K562 (cell line): Measurements from ENCODE around the gene PTOV1. TPM values are rescaled to one million over a fixed set of nuclear protein-coding genes. Genes with fewer than 3 reads are reported as not detected.

Experiments used
- ATAC-seq: fragments of 200-7000 bp; cut with Tn5 transposase; 3 replicates; pipeline ENCODE4 v1.9.1; 2020; ENCODE audit warnings: moderate library complexity
- BruUV-seq: library from RNA; stranded (reverse); fragments of 400-500 nt; replicated peaks from 2 replicates; lab custom pipeline; 2021; lab: Mats Ljungman, UMichigan
- CTCF ChIA-PET: fragments of 300-600 bp; formaldehyde crosslinking; extraction: SDS; loops from one replicate; lab custom pipeline; 2021; ENCODE audit warnings: low intra/inter-chr PET ratio; lab: Yijun Ruan, JAX
- POLR2A ChIA-PET: fragments of 300-600, 350-650 bp; sonication (Branson Sonifier 250); formaldehyde crosslinking; extraction: SDS; loops from one replicate; lab custom pipeline; 2021; ENCODE audit warnings: antibody characterized with exemption, inconsistent platforms; lab: Yijun Ruan, JAX
- DNase-seq, 4 experiments: peaks; one replicate each; pipeline versions ENCODE4 v3.0.0 to v3.0.0-alpha.2; 2011 to 2018; ENCODE audit warnings: low spot score in 3 of 4, mixed read lengths in 3 of 4; ENCODE audit errors: extremely low read depth in 1 of 4
- FAIRE-seq: peaks from 2 replicates; lab custom pipeline; 2011; peaks lifted over from hg19 to GRCh38; lab: Jason Lieb, UNC
- H2AFZ ChIP-seq: 2 replicates; pipeline ENCODE4 v1.6.0; 2011; ENCODE audit warnings: low read depth, low read length, control low read depth, inconsistent platforms
- H3K27ac ChIP-seq: fragments of 200-600 bp; 3 replicates; pipeline ENCODE4 v1.8.0; 2011; ENCODE audit warnings: low read depth, mild to moderate bottlenecking, control low read depth, inconsistent platforms, low read length, moderate library complexity, mixed read lengths; ENCODE audit errors: extremely low read depth
- H3K27me3 ChIP-seq, 2 experiments: fragments of 300-600 bp in 1 of 2; 2 replicates in 1 of 2; 3 replicates in 1 of 2; pipeline versions ENCODE4 v1.6.0 to v1.8.0; 2011; ENCODE audit warnings: inconsistent platforms in 2 of 2, low read length in 2 of 2, mild to moderate bottlenecking in 1 of 2, mixed read lengths in 1 of 2, moderate library complexity in 1 of 2; ENCODE audit not compliant: control insufficient read depth in 2 of 2, insufficient read depth in 2 of 2
- H3K36me3 ChIP-seq: fragments of 300-600 bp; 3 replicates; pipeline ENCODE4 v1.8.0; 2011; ENCODE audit warnings: mild to moderate bottlenecking, low read length, inconsistent platforms; ENCODE audit not compliant: control insufficient read depth, insufficient read depth
- H3K4me1 ChIP-seq, 2 experiments: fragments of 200-600 bp in 1 of 2; replicated peaks in 1 of 2; 2 replicates in 1 of 2; 3 replicates in 1 of 2; pipeline versions ENCODE4 v1.5.1 to v1.8.0; 2011; ENCODE audit warnings: inconsistent platforms in 2 of 2, low read length in 2 of 2, mild to moderate bottlenecking in 1 of 2, mixed read lengths in 1 of 2, moderate library complexity in 1 of 2; ENCODE audit not compliant: control insufficient read depth in 2 of 2, insufficient read depth in 2 of 2
- H3K4me2 ChIP-seq: 2 replicates; pipeline ENCODE4 v1.6.1; 2011; ENCODE audit warnings: low read length, control low read depth, inconsistent platforms, mixed read lengths; ENCODE audit not compliant: insufficient read depth
- H3K4me3 ChIP-seq: fragments of 200-600 bp; sonication (generic), shearing (Covaris generic); 2 replicates; pipeline ENCODE4 v1.5.1; 2016; ENCODE audit warnings: control low read depth, inconsistent platforms
- H3K79me2 ChIP-seq: fragments of 200-600 bp; 3 replicates; pipeline ENCODE4 v1.8.0; 2011; ENCODE audit warnings: low read length, inconsistent platforms; ENCODE audit not compliant: control insufficient read depth, insufficient read depth
- H3K9ac ChIP-seq, 2 experiments: 2 replicates each; pipeline versions ENCODE4 v1.6.0 to v1.6.1; 2011; ENCODE audit warnings: low read depth in 2 of 2, low read length in 2 of 2, control low read depth in 1 of 2, inconsistent platforms in 1 of 2, mild to moderate bottlenecking in 1 of 2, mixed read lengths in 1 of 2; ENCODE audit not compliant: insufficient read depth in 1 of 2
- H3K9me1 ChIP-seq: one replicate; pipeline ENCODE4 v1.6.0; 2011; ENCODE audit warnings: inconsistent platforms, mild to moderate bottlenecking, low read length, moderate library complexity; ENCODE audit not compliant: control insufficient read depth, insufficient read depth
- H3K9me3 ChIP-seq: replicated peaks from 2 replicates; pipeline ENCODE4 v1.5.1; 2011; ENCODE audit warnings: low read depth, low read length, inconsistent platforms; ENCODE audit not compliant: control insufficient read depth, insufficient read depth
- H4K20me1 ChIP-seq: replicated peaks from 2 replicates; pipeline ENCODE4 v1.6.1; 2011; ENCODE audit warnings: low read length, inconsistent platforms, mixed read lengths; ENCODE audit not compliant: control insufficient read depth, insufficient read depth
- ETV6 ChIP-seq, 3 experiments: fragments of 150-350 bp in 1 of 3; sonication (generic) in 1 of 3; formaldehyde crosslinking in 1 of 3; IDR thresholded peaks; 2 replicates each; pipeline versions ENCODE4 v1.6.1 to v1.8.0; 2014 to 2022; ENCODE audit warnings: borderline replicate concordance in 2 of 3, low read depth in 2 of 3, antibody characterized with exemption in 1 of 3, low read length in 1 of 3, mild to moderate bottlenecking in 1 of 3, missing genetic modification reagents in 1 of 3
- KDM5B ChIP-seq: fragments of 200-600 bp; sonication (generic); IDR thresholded peaks from 2 replicates; pipeline ENCODE4 v1.6.1; 2012; ENCODE audit warnings: low read depth, mild to moderate bottlenecking, moderate library complexity, low read length, control low read depth, inconsistent platforms; ENCODE audit not compliant: insufficient replicate concordance
- MTF1 ChIP-seq: fragments of 250-450 bp; sonication (Bioruptor Pico); IDR thresholded peaks from 2 replicates; pipeline ENCODE4 v1.9.0; 2021; ENCODE audit warnings: moderate library complexity, mild to moderate bottlenecking, inconsistent platforms, borderline replicate concordance
- MYNN ChIP-seq, 2 experiments: sonication (generic); formaldehyde crosslinking in 1 of 2; IDR thresholded peaks; 2 replicates each; pipeline versions ENCODE4 v1.5.0 to v1.6.1; 2016 to 2020; ENCODE audit warnings: antibody characterized with exemption in 1 of 2, missing genetic modification reagents in 1 of 2
- NCOA1 ChIP-seq: fragments of 450-650 bp; IDR thresholded peaks from 2 replicates; pipeline ENCODE4 v1.6.1; 2016; ENCODE audit warnings: low read depth
- NFATC3 ChIP-seq: fragments of 450-650 bp; IDR thresholded peaks from 2 replicates; pipeline ENCODE4 v1.6.1; 2017; ENCODE audit warnings: mild to moderate bottlenecking
- PHB ChIP-seq: fragments of 250-450 bp; sonication (Bioruptor Pico); IDR thresholded peaks from 2 replicates; pipeline ENCODE4 v1.5.0; 2021
- PHF21A ChIP-seq: fragments of 450-650 bp; IDR thresholded peaks from 2 replicates; pipeline ENCODE4 v1.6.1; 2017; ENCODE audit warnings: low read depth, borderline replicate concordance
- POLR2A ChIP-seq: fragments of 450-650 bp; conservative IDR thresholded peaks from 2 replicates; pipeline ENCODE4 v1.6.1; 2016
- PURB ChIP-seq: sonication (generic); formaldehyde crosslinking; IDR thresholded peaks from 2 replicates; pipeline ENCODE4 v1.9.0; 2021; ENCODE audit warnings: low read depth, mild to moderate bottlenecking, missing genetic modification reagents
- RAD51 ChIP-seq: fragments of 450-650 bp; IDR thresholded peaks from 2 replicates; pipeline ENCODE4 v1.7.1; 2016; ENCODE audit warnings: low read depth, mild to moderate bottlenecking, borderline replicate concordance
- SMAD4 ChIP-seq: fragments of 250-450 bp; sonication (Bioruptor Pico); conservative IDR thresholded peaks from 2 replicates; pipeline ENCODE4 v1.8.0; 2021; ENCODE audit warnings: inconsistent platforms, mild to moderate bottlenecking, moderate library complexity
- SRF ChIP-seq, 2 experiments: fragments of 250-450, 450-650 bp in 1 of 2; sonication (Bioruptor Pico) in 1 of 2; sonication (generic) in 1 of 2; formaldehyde crosslinking; IDR thresholded peaks; 2 replicates each; pipeline versions ENCODE4 v1.5.0 to v1.5.1; 2020 to 2022; ENCODE audit warnings: mild to moderate bottlenecking in 1 of 2, missing genetic modification reagents in 1 of 2
- ZC3H11A ChIP-seq: IDR thresholded peaks from 2 replicates; pipeline ENCODE4 v1.6.1; 2012; ENCODE audit warnings: low read depth, low read length, improper control_type of control experiment
- ZFPM2 ChIP-seq: fragments of 250-450 bp; sonication (Bioruptor Pico); IDR thresholded peaks from 2 replicates; pipeline ENCODE4 v1.5.1; 2022; ENCODE audit warnings: mild to moderate bottlenecking
- ZNF12 ChIP-seq: sonication (generic); formaldehyde crosslinking; IDR thresholded peaks from 2 replicates; pipeline ENCODE4 v1.4.0; 2020; ENCODE audit warnings: mild to moderate bottlenecking, missing genetic modification reagents
- WGBS: fragments of 100-300 bp; shearing (Covaris generic); methylation state at CpG from one replicate; pipeline ENCODE4 v1.1.6; 2016; ENCODE audit warnings: low coverage, mixed read lengths; ENCODE audit not compliant: insufficient coverage; ENCODE audit errors: missing lambda C conversion rate; 5-methylcytosine and 5-hydroxymethylcytosine counted together
- in situ Hi-C: fragments of 300-500 bp; cut with MboI; formaldehyde crosslinking; loops from 4 replicates; pipeline ENCODE4 v1.15.0; 2018; ENCODE audit warnings: inconsistent platforms, mixed read lengths
- intact Hi-C: fragments of 100-400 bp; cut with micrococcal nuclease; formaldehyde crosslinking; loops from 2 replicates; pipeline ENCODE4 v1.14.2; 2022
- polyA plus RNA-seq, 8 experiments: library from polyadenylated mRNA; depleted of rRNA in 4 of 8; stranded (reverse) in 5 of 8; unstranded in 3 of 8; fragments of >200 nt; fragmentation: Nextera tagmentation in 2 of 8; fragmentation: Illumina TruSeq in 1 of 8; extraction: Ambion mirVana in 2 of 8; extraction: Trizol in 1 of 8; gene quantifications; 2 replicates each; pipeline versions ENCODE4 v1.2.1 to v1.2.3, GENCODE V29; 2011 to 2014; ENCODE audit warnings: inconsistent platforms in 1 of 8, missing spikeins in 1 of 8
- total RNA-seq, 7 experiments: library from RNA; depleted of rRNA in 6 of 7; stranded (reverse); fragments of >200 nt in 6 of 7; fragmentation: Illumina TruSeq in 2 of 7; extraction: Trizol in 2 of 7; gene quantifications; 2 replicates each; pipeline versions ENCODE4 v1.2.1 to v1.2.3, GENCODE V29; 2011 to 2021; ENCODE audit warnings: low replicate concordance in 1 of 7
- TF ChIP-seq, protein P1 (sequence below): fragments of 250-450 bp; sonication (Bioruptor Pico); IDR thresholded peaks from 2 replicates; pipeline ENCODE4 v1.5.0; 2021
- TF ChIP-seq, protein P2 (sequence below), 3 experiments: fragments of 200-800 bp in 1 of 3; fragments of 250-450 bp in 1 of 3; fragments of 450-650 bp in 1 of 3; sonication (Bioruptor Pico) in 1 of 3; sonication (Bioruptor generic) in 1 of 3; formaldehyde crosslinking in 1 of 3; IDR thresholded peaks; 2 replicates each; pipeline versions ENCODE4 v1.6.1 to v1.8.0; 2016 to 2022; ENCODE audit warnings: mild to moderate bottlenecking in 2 of 3, missing genetic modification characterization in 2 of 3, missing compliant biosample characterization in 1 of 3, moderate library complexity in 1 of 3

PTOV1 gene
- total and polyA plus RNA-seq, 9 of the 15 experiments (the other 6 are each of a cell fraction or from before 2014, with no cell fraction given), result 4.9 to 169 (median 43.5) TPM

GRCh38 chr19:49832556-49832955 is 18.4 kb upstream of the PTOV1 start:
- no peaks in the 10 kb centered on the region for H3K9me3 ChIP-seq
- no peak overlapping the region for H3K4me3 ChIP-seq
- H2AFZ ChIP-seq, result no peak overlapping the region
- H3K36me3 ChIP-seq, result peaks cover 95% of the 10 kb centered on the region
- intact Hi-C loops (no loop called here), in situ Hi-C loops (no loop called here)
- H3K9me1 ChIP-seq, result peaks cover under 1% of the 10 kb centered on the region
- no TSS peak for BruUV-seq
- no peak overlapping the region for H3K9ac ChIP-seq
- H4K20me1 ChIP-seq, result no peaks in the 10 kb centered on the region
- ChIA-PET POLR2A (interaction anchor here (0.8 kb wide), 1 partner anchor 978 kb away, joined by 4 read pairs; no protein-coding TSS in a partner anchor), CTCF (no interaction called here)
- H3K27ac ChIP-seq, result no peak overlapping the region; the same call in 2 of the 3 replicates
- H3K4me2 ChIP-seq, result no peak overlapping the region
- FAIRE-seq (no peak), DNase-seq (no peak), ATAC-seq (no peak)
- H3K79me2 ChIP-seq, result no peaks in the 10 kb centered on the region
- TF ChIP-seq, protein P1, sequence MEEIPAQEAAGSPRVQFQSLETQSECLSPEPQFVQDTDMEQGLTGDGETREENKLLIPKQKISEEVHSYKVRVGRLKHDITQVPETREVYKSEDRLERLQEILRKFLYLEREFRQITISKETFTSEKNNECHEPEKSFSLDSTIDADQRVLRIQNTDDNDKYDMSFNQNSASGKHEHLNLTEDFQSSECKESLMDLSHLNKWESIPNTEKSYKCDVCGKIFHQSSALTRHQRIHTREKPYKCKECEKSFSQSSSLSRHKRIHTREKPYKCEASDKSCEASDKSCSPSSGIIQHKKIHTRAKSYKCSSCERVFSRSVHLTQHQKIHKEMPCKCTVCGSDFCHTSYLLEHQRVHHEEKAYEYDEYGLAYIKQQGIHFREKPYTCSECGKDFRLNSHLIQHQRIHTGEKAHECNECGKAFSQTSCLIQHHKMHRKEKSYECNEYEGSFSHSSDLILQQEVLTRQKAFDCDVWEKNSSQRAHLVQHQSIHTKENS (CRISPR knock-in tag), result no peak
- TF ChIP-seq NCOA1 (no peak), SRF (CRISPR knock-in tag; IDR thresholded peaks at IDR 0.05) (no peak), ZNF12 (no peak), ZFPM2 (CRISPR knock-in tag) (no peak), ZC3H11A (no peak), SMAD4 (CRISPR knock-in tag) (no peak), POLR2A (no peak), NFATC3 (no peak), MYNN (IDR thresholded peaks at IDR 0.05) (no peak), MYNN (CRISPR knock-in tag; IDR thresholded peaks at IDR 0.05) (no peak), PHB (CRISPR knock-in tag) (no peak), MTF1 (CRISPR knock-in tag) (no peak), RAD51 (no peak), PHF21A (no peak), ETV6 (IDR thresholded peaks at IDR 0.05; ENCODE audit: borderline replicate concordance in 1 of 2, low read depth in 2 of 2, low read length in 1 of 2) (no peak), ETV6 (CRISPR knock-in tag; IDR thresholded peaks at IDR 0.05; ENCODE audit: borderline replicate concordance) (no peak), PURB (no peak), KDM5B (no peak)
- TF ChIP-seq, protein P2, sequence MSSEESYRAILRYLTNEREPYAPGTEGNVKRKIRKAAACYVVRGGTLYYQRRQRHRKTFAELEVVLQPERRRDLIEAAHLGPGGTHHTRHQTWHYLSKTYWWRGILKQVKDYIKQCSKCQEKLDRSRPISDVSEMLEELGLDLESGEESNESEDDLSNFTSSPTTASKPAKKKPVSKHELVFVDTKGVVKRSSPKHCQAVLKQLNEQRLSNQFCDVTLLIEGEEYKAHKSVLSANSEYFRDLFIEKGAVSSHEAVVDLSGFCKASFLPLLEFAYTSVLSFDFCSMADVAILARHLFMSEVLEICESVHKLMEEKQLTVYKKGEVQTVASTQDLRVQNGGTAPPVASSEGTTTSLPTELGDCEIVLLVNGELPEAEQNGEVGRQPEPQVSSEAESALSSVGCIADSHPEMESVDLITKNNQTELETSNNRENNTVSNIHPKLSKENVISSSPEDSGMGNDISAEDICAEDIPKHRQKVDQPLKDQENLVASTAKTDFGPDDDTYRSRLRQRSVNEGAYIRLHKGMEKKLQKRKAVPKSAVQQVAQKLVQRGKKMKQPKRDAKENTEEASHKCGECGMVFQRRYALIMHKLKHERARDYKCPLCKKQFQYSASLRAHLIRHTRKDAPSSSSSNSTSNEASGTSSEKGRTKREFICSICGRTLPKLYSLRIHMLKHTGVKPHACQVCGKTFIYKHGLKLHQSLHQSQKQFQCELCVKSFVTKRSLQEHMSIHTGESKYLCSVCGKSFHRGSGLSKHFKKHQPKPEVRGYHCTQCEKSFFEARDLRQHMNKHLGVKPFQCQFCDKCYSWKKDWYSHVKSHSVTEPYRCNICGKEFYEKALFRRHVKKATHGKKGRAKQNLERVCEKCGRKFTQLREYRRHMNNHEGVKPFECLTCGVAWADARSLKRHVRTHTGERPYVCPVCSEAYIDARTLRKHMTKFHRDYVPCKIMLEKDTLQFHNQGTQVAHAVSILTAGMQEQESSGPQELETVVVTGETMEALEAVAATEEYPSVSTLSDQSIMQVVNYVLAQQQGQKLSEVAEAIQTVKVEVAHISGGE (CRISPR knock-in tag; IDR thresholded peaks at IDR 0.05), result no peak
- WGBS, result 83% methylated on average over 9 of the region's 9 CpGs
- no peaks in the 10 kb centered on the region for H3K27me3 ChIP-seq
- H3K4me1 ChIP-seq, result peaks cover 0 to 20% of the 10 kb centered on the region in 2 experiments; a peak in 1 of 5 replicates
